Measurements from ENCODE around the gene ROBO1.

The ROBO1 gene

DNA sequence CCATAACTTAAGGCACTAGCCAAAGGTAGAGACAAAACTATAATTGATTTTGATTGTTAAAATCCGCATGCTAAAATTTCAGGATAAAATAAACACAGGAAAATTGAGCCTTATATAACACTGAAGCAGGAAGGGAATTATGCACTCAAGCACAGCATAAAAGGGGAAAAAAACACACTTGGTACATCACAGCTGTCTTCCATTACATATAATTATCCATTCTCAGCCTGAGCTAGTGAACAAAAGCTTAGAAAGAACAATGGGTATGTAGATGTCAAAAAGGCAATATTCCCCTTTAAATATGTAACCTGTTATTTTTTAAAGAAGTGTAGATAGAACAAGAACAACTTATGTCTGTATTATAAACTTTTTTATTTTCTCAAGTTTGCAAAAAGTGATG, 899.2 kb downstream of the ROBO1 start:
- no peak for DNase-seq

DNA sequence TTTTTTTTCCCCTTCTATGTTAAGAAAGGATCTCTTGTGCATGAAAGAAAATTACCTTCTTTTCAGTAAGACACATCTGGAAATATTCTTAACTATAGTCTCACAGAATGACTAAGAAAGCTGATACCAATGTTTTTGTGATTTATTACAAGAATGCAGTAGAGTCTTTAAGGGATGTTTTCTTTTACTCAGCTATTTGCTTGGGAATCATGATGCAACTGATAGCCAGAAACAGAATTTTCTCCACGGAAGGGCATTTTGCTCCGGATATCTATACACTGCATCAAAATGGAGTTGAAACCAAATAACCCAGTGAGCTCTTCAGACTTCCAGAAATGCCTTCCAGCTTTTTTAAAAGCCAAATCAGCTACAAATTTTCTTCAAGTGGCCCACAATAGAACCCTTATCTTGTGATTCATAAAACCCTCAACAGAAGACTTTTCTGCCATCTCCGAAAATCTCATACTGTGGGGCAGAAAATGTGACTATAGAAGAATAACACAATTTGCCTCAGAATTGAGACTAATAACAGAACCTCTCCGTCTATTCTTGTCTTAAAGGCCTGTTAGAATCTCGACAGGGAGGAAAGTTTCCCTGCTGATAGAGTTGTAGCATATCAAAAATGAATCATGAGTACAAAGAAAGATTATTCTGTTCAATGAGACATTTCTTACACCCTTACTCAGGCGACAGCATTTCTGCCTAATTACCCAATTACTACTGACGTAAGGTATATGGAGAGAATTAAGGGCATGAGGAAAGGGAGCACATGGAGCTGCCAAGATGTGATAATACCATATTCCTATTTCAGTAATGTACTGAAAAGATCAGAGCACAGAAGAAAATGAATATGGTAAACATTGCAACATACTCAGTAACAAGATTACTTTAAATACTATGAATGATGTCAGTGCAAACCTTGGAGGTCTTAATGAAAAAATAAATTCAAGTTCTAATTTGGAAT, 900.1 kb downstream of the ROBO1 start:
- peak; percentile 79 for DNase-seq

- no peak for DNase-seq
Observed at GRCh38 chr3:78863306-78864203, 904.2 kb downstream of the ROBO1 start.

GRCh38 chr3:78861156-78861555, 906.6 kb downstream of the ROBO1 start:
- DNase-seq: no peak

DNA sequence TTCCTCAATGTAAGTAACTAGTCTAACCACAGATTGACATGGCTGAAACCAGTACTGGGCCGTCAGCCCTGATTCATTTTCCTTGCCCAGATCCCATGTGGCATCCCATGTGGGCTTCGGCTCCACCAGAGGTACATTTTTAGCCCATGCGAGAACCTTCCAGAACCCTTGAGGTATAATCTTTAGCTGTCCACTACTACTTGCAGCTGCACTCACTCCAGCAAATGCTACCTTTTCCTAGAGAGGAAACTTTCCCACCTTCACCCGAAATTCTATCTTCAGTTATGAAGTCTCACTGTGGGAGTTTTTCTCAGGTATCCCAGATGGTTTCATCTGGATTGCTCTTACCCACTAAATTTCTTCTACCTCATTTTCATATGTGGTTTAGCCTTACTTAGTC, 907.2 kb downstream of the ROBO1 start:
- DNase-seq: no peak

- no peak for DNase-seq
Observed at GRCh38 chr3:78858910-78859309, 908.9 kb downstream of the ROBO1 start.

GRCh38 chr3:78858174-78858573, 909.6 kb downstream of the ROBO1 start:
- peak; percentile 30 for DNase-seq

GRCh38 chr3:78857494-78858111, 910.2 kb downstream of the ROBO1 start:
- DNase-seq: no peak

DNA sequence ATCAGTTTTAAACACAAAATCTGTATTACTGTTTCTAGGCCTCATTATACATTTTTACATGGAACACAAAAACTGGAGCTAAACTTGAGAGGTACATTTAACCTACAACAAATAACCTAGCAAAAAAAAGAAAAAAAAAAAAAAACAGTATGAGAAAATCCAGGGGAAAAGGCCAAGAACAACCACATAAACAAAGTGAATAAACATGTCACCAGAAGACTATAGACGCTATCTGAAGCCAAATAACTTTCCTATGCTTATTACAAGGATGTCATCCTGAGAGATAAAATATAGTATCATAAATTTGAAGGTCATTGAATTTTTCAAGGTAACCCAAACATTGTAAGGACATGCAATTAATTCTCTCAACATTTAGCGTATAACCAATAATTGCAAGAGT, 911.6 kb downstream of the ROBO1 start:
- no peak for DNase-seq

- DNase-seq: no peak
Observed at GRCh38 chr3:78855190-78855589, 912.6 kb downstream of the ROBO1 start.

DNA sequence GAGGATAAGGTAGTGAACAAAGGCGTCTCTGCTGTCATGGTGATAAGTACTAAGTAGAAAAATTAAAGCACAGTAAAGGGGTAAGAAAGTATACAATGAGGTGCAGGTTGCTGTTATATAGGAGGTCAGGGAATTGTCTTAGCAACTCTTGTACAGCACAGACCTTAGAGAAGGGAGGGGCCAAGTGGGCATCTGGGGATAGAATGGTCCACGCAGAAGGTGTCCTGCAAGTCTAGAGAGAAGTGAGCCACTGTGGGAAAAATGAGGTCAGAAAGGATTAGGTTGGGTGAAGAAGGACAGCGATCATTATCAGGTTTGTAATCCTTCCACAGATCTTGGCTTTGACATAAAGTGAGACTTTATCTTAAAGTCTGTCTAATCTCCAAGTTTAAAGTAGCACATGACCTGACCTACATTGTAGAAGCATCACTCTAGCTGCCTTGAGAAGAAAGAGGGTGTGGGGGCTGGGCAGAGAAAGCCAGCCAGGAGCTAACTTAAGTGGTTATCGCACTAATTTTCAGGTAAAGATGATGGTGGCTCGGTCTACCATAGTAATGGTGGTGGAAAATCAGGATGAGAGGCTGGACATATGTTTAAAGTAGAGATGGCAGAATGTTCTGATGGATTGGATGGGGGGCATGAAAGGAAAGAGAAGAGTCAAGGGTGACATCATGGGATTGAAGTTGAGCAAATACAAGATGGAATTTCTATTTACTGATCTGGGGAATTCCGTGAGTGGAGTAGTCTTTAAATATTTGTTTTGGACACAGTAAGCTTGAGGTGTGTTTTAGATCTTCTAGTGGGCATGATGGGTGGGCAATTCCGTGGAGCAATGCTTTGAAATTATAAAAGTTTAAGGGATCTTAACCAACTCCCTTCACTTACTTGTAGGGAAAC, 919.2 kb downstream of the ROBO1 start:
- DNase-seq: no peak

DNA sequence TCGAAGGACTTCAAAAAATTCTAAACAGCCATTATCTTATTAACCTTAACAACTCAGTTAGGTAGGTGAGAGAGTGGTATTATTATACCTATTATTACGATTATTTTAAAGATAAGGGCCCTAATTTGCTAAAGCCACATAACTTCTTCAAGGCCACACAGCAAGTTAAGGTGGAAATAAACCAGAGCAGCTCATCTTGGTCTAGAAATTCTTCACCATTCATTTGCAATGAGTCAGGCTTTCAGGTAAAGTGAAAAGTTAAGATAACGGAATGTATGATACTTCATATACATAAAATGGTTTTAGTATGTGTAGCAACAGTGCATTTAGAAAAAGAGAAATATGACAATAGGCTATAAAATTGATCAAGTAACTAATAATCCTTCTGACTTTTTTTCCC, 920.2 kb downstream of the ROBO1 start:
- no peak for DNase-seq

- DNase-seq: no peak
Observed at GRCh38 chr3:78847203-78847602, 920.6 kb downstream of the ROBO1 start.

DNA sequence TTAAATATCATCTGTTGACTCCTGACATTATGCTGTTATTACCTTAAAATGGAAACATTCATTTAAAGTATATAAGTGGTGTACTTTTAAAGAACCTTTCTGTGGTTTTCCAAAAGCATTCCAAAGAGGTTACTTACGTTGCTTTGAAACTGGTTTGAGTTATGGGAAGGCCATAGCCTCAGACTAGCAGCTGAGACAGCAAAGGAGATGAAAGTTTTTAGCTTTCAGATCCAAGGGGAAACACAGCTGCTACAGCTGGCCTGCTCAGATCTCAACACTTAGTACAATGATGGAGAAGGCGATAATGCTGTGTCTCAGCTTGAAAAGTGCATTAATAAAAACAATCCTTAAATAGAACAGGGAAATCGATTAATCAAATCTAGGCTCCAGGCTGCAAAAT, 921.1 kb downstream of the ROBO1 start:
- DNase-seq: peak; percentile 52

GRCh38 chr3:78845605-78846004, 922.2 kb downstream of the ROBO1 start:
- DNase-seq: no peak

DNA sequence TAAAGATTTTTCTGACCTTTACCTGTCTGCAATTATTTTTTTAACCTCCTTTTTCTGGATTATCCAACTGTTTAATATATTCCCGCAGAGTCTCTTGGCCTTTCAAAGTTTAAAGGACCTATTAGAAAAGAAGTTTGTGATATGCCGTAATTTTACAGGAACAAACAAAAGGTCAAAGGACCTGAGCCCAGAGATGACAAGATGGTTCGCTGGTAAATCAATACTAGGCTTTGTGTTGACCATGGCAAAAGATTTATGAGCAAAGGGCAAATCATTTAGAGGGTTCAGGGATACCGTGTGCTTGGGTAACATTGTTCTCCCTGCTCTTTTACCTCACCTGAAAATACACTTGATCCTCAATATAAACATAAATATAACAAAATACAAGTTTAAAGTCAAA, 923.5 kb downstream of the ROBO1 start:
- no peak for DNase-seq

DNA sequence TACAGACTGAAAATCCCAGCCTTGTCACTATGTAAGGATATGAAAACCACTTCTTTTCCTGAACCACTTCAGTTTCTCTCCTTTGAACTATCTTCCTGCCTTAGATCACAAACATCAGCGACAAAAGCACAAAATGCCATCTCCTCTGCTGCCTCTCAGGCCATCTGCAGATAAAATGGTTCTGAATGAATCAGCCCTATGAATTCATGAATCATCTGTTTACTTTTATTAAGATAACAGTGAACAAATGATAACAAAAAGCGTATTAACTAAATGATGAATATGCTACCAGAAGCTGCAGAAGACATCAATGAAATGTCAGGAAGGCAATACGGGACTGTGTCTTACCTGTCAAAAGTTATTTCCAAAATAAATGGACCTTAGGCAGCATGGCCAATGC, 928.1 kb downstream of the ROBO1 start:
- DNase-seq: peak; percentile 53

- DNase-seq: no peak
Observed at GRCh38 chr3:78838362-78838761, 929.4 kb downstream of the ROBO1 start.

- DNase-seq: no peak
Observed at GRCh38 chr3:78834910-78835309, 932.9 kb downstream of the ROBO1 start.

GRCh38 chr3:78832785-78833204, 935.0 kb downstream of the ROBO1 start:
- no peak for DNase-seq

GRCh38 chr3:78831446-78831972, 936.3 kb downstream of the ROBO1 start:
- no peak for DNase-seq

DNA sequence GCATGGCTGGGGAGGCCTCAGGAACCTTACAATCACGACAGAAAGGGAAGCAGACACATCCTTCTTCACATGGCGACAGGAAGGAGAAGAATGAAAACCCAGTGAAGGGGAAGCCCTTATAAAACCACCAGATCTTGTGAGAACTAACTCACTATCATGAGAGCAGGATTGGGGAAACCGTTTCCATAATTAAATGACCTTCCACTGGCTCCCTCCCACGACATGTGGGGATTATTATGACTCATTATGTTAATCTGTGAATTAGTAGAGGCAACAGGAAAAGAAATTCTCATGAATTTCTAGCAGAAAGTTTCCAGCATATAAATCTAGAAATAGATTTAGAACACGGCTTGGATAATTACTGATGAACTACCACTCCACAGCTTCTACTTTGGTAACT, 937.3 kb downstream of the ROBO1 start:
- no peak for DNase-seq

All from fibroblast of skin of back (primary cell).